HG03039 (cell line): Measurements from ENCODE around the gene STX16.

Experiments
- ATAC-seq: cut with Tn5 transposase; IDR thresholded peaks from one replicate; pipeline ENCODE4 v1.9.1; 2021; ENCODE audit warnings: mild to moderate bottlenecking, moderate library complexity; ENCODE audit not compliant: unreplicated experiment

The STX16 gene

GRCh38 chr20:58652606-58653294 is 1.7 kb downstream of the STX16 start:
- ATAC-seq: no peak

DNA sequence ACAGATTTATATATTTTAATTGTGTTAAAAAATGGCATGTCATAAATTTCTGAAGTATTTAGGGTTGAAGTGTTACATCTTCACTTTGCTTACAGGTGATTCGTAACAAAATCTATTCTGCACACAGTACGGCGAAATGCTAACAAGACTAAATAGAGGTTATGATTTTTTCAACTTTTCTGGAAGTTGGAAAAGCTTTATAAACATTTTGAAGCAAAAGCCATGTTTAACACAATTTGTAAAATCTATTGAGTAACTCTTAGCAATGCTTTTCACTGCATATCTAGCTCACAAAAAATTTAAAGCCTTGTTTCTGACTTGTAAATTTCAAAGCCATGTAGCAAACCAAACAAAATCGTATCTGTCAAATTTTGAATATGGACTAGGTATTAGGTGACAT is 3.3 kb downstream of the STX16 start:
- ATAC-seq: no peak

DNA sequence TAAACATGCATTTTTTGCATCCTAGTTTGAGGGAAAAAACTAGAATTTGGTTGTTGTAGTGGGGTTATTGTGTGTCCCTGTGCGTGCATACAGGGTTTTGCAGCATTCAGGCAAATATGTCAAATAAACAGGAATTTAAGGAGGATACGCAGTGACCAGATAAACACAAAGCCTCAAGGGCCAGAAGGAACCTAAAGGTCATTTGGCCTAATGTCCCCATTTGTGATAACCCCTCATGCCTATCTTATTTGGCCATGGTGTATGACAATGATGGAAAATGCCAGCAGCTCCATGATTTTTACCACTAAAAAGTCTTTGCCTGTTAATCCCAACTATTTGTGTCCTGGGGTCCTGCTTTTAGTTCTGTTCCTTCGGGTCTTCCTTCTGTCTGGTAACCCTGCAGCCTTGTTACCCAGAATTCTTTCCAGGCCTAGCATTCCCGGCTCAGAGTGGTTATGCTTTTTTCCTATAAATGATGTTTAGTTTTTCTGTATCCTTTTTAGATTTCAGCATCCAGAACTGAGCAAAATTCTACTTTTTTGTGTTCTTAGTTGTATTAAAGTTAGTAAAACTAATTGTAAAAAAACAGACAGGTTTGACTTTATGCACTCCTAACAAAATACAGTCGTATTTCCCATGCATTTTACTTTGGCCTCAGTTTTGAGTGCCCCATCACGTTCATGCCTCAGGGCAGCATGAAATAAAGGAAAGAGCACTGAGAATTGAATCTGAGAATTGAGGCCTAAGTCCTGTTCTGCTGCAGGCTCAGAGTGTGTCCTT is 4.4 kb downstream of the STX16 start:
- ATAC-seq: no peak

DNA sequence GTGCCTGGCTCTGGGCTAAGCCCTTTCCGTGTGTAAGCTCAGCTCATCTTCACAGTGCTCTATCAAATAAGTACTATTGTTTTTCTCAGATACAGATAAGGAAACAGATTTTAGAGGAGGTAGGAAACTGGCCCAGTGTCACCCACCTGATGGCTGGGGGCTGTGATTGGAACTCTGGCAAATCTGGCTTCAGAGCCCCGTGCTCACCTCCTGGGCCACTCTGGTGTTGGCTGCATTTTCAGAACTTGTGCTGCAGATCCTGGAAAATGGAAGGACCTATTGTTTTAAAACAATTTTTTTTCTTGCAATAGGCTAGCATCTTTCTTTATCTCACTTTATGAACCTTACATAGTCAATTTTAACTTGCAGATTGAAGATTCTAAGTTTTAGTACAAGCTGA is 5.7 kb downstream of the STX16 start:
- ATAC-seq: no peak

GRCh38 chr20:58657262-58657661 is 6.2 kb downstream of the STX16 start:
- no peak for ATAC-seq

- ATAC-seq: no peak
Observed at GRCh38 chr20:58657986-58658385, 6.9 kb downstream of the STX16 start.

GRCh38 chr20:58658760-58659159 is 7.7 kb downstream of the STX16 start:
- no peak for ATAC-seq

GRCh38 chr20:58659841-58660240 is 8.8 kb downstream of the STX16 start:
- no peak for ATAC-seq

GRCh38 chr20:58660855-58661597 is 9.9 kb downstream of the STX16 start:
- no peak for ATAC-seq

- ATAC-seq: no peak
Observed at GRCh38 chr20:58661598-58662473, 10.8 kb downstream of the STX16 start.

DNA sequence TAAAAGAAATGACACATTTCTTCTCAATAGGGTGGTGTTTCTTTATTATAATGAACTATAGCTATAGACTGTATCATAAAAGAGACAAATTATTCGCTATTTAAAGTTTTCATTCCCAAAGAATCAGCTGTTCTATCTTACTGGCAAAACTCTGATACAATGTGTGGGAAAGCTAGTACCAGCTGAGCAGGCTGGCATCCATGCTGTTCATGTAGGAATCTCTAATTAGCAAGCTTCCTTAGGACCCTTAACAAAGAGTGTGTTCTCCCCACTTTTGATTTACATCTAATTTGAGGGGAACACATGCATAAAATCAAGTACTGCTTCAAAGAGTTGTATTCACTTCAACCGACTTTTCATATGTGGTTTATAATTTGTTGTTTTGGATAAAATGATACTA is 13.2 kb downstream of the STX16 start:
- no peak for ATAC-seq

DNA sequence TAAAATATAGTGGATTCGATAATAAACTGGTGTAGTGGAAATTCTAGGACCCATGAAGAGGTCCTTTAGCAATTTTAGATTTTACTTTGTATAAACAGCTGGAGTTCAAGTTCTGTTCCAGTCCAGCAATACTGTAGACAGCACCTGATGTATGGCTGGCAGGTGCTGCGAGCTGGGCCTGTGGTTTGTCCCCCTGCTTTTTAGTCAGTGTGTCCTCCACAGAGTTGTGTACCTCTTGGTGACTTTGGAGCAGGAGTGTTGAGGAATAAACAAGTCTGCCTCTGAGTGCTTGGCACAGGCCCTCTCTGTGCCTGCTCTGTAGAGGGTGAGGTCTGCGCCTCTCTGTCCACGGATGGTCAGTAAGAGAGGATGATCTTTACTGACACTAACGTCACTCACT is 13.8 kb downstream of the STX16 start:
- ATAC-seq: no peak

GRCh38 chr20:58665606-58666005 is 14.5 kb downstream of the STX16 start:
- ATAC-seq: no peak

GRCh38 chr20:58666702-58667101 is 15.6 kb downstream of the STX16 start:
- no peak for ATAC-seq

GRCh38 chr20:58667975-58668374 is 16.9 kb downstream of the STX16 start:
- ATAC-seq: no peak

GRCh38 chr20:58668901-58669286 is 17.8 kb downstream of the STX16 start:
- ATAC-seq: no peak

DNA sequence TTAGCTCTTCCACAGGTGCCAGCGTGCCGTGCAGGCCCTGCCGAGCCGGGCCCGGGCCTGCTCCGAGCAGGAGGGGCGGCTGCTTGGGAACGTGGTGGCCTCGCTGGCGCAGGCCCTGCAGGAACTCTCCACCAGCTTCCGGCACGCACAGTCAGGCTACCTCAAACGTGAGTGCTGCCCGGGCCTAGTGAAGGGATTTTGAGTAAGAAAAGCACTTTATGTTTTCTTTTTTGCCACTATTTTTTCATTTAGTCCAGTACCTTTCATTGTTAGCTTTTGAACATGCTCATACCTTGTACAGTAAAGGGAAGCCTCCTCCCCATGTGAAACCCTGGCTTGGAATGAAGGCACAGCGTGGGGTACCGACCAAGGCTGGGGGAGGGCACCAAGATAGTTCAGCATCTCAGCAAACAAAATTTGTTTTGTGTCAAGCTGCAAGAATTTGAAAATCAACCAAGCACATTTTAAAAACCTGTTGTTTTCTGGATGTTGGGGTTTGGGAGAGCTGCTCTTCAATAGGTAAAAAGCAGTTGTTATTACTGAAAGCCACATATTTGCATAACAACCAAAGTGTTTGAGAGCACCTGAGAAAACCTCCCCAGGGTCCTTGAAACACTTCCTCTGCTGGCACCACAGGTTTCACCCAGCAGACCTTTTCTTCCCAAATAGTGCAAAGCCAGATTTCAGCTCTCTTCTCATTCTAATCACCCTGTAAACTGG is 18.4 kb downstream of the STX16 start:
- no peak for ATAC-seq

DNA sequence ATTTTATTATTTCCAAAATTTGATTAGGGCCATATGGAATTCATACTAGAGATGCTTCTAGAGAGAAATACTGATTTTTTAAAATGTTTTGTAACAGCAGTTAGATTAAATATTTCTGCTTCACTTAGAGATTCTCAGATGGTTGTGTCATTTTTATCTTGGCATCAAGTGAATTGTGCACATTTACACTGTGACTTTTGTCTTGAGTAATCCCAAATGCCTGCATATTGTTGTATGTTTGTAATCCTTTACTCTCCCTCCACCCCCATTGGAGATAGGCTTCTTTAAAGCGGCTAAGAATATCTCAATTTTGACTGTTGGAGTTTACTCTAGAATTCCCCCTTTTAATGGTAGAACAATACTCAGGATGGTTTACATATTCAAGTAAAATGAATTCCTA is 19.0 kb downstream of the STX16 start:
- no peak for ATAC-seq

GRCh38 chr20:58670659-58671058 is 19.6 kb downstream of the STX16 start:
- ATAC-seq: no peak

GRCh38 chr20:58673119-58673518 is 22.0 kb downstream of the STX16 start:
- ATAC-seq: no peak
